K562 (cell line): ENCODE measurements around the gene MAPK8IP2. TPM values are rescaled to one million over a fixed set of nuclear protein-coding genes. Genes with fewer than 3 reads are reported as not detected.

ENCODE experiments used
- ATAC-seq: fragments of 200-7000 bp; cut with Tn5 transposase; 3 replicates; pipeline ENCODE4 v1.9.1; 2020; ENCODE audit warnings: moderate library complexity
- BruUV-seq: library from RNA; stranded (reverse); fragments of 400-500 nt; replicated peaks from 2 replicates; lab custom pipeline; 2021; lab: Mats Ljungman, UMichigan
- CTCF ChIA-PET: fragments of 300-600 bp; formaldehyde crosslinking; extraction: SDS; loops from one replicate; lab custom pipeline; 2021; ENCODE audit warnings: low intra/inter-chr PET ratio; lab: Yijun Ruan, JAX
- POLR2A ChIA-PET: fragments of 300-600, 350-650 bp; sonication (Branson Sonifier 250); formaldehyde crosslinking; extraction: SDS; loops from one replicate; lab custom pipeline; 2021; ENCODE audit warnings: antibody characterized with exemption, inconsistent platforms; lab: Yijun Ruan, JAX
- DNase-seq, 4 experiments: peaks; one replicate each; pipeline versions ENCODE4 v3.0.0 to v3.0.0-alpha.2; 2011 to 2018; ENCODE audit warnings: low spot score in 3 of 4, mixed read lengths in 3 of 4; ENCODE audit errors: extremely low read depth in 1 of 4
- FAIRE-seq: peaks from 2 replicates; lab custom pipeline; 2011; peaks lifted over from hg19 to GRCh38; lab: Jason Lieb, UNC
- H2AFZ ChIP-seq: 2 replicates; pipeline ENCODE4 v1.6.0; 2011; ENCODE audit warnings: low read depth, low read length, control low read depth, inconsistent platforms
- H3K27ac ChIP-seq: fragments of 200-600 bp; 3 replicates; pipeline ENCODE4 v1.8.0; 2011; ENCODE audit warnings: low read depth, mild to moderate bottlenecking, control low read depth, inconsistent platforms, low read length, moderate library complexity, mixed read lengths; ENCODE audit errors: extremely low read depth
- H3K27me3 ChIP-seq, 2 experiments: fragments of 300-600 bp in 1 of 2; 2 replicates in 1 of 2; 3 replicates in 1 of 2; pipeline versions ENCODE4 v1.6.0 to v1.8.0; 2011; ENCODE audit warnings: inconsistent platforms in 2 of 2, low read length in 2 of 2, mild to moderate bottlenecking in 1 of 2, mixed read lengths in 1 of 2, moderate library complexity in 1 of 2; ENCODE audit not compliant: control insufficient read depth in 2 of 2, insufficient read depth in 2 of 2
- H3K36me3 ChIP-seq: fragments of 300-600 bp; 3 replicates; pipeline ENCODE4 v1.8.0; 2011; ENCODE audit warnings: mild to moderate bottlenecking, low read length, inconsistent platforms; ENCODE audit not compliant: control insufficient read depth, insufficient read depth
- H3K4me1 ChIP-seq, 2 experiments: fragments of 200-600 bp in 1 of 2; replicated peaks in 1 of 2; 2 replicates in 1 of 2; 3 replicates in 1 of 2; pipeline versions ENCODE4 v1.5.1 to v1.8.0; 2011; ENCODE audit warnings: inconsistent platforms in 2 of 2, low read length in 2 of 2, mild to moderate bottlenecking in 1 of 2, mixed read lengths in 1 of 2, moderate library complexity in 1 of 2; ENCODE audit not compliant: control insufficient read depth in 2 of 2, insufficient read depth in 2 of 2
- H3K4me2 ChIP-seq: 2 replicates; pipeline ENCODE4 v1.6.1; 2011; ENCODE audit warnings: low read length, control low read depth, inconsistent platforms, mixed read lengths; ENCODE audit not compliant: insufficient read depth
- H3K4me3 ChIP-seq: fragments of 200-600 bp; sonication (generic), shearing (Covaris generic); 2 replicates; pipeline ENCODE4 v1.5.1; 2016; ENCODE audit warnings: control low read depth, inconsistent platforms
- H3K79me2 ChIP-seq: fragments of 200-600 bp; 3 replicates; pipeline ENCODE4 v1.8.0; 2011; ENCODE audit warnings: low read length, inconsistent platforms; ENCODE audit not compliant: control insufficient read depth, insufficient read depth
- H3K9ac ChIP-seq, 2 experiments: 2 replicates each; pipeline versions ENCODE4 v1.6.0 to v1.6.1; 2011; ENCODE audit warnings: low read depth in 2 of 2, low read length in 2 of 2, control low read depth in 1 of 2, inconsistent platforms in 1 of 2, mild to moderate bottlenecking in 1 of 2, mixed read lengths in 1 of 2; ENCODE audit not compliant: insufficient read depth in 1 of 2
- H3K9me1 ChIP-seq: one replicate; pipeline ENCODE4 v1.6.0; 2011; ENCODE audit warnings: inconsistent platforms, mild to moderate bottlenecking, low read length, moderate library complexity; ENCODE audit not compliant: control insufficient read depth, insufficient read depth
- H3K9me3 ChIP-seq: replicated peaks from 2 replicates; pipeline ENCODE4 v1.5.1; 2011; ENCODE audit warnings: low read depth, low read length, inconsistent platforms; ENCODE audit not compliant: control insufficient read depth, insufficient read depth
- H4K20me1 ChIP-seq: replicated peaks from 2 replicates; pipeline ENCODE4 v1.6.1; 2011; ENCODE audit warnings: low read length, inconsistent platforms, mixed read lengths; ENCODE audit not compliant: control insufficient read depth, insufficient read depth
- FUS ChIP-seq: fragments of 200-400 bp; formaldehyde crosslinking; optimal IDR thresholded peaks from 2 replicates; pipeline ENCODE3; 2017; ENCODE audit warnings: low read depth, low read length
- ZEB2 ChIP-seq: fragments of 450-650 bp; IDR thresholded peaks from 2 replicates; pipeline ENCODE4 v1.6.1; 2016
- WGBS: fragments of 100-300 bp; shearing (Covaris generic); methylation state at CpG from one replicate; pipeline ENCODE4 v1.1.6; 2016; ENCODE audit warnings: low coverage, mixed read lengths; ENCODE audit not compliant: insufficient coverage; ENCODE audit errors: missing lambda C conversion rate; 5-methylcytosine and 5-hydroxymethylcytosine counted together
- in situ Hi-C: fragments of 300-500 bp; cut with MboI; formaldehyde crosslinking; loops from 4 replicates; pipeline ENCODE4 v1.15.0; 2018; ENCODE audit warnings: inconsistent platforms, mixed read lengths
- intact Hi-C: fragments of 100-400 bp; cut with micrococcal nuclease; formaldehyde crosslinking; loops from 2 replicates; pipeline ENCODE4 v1.14.2; 2022
- polyA plus RNA-seq, 8 experiments: library from polyadenylated mRNA; depleted of rRNA in 4 of 8; stranded (reverse) in 5 of 8; unstranded in 3 of 8; fragments of >200 nt; fragmentation: Nextera tagmentation in 2 of 8; fragmentation: Illumina TruSeq in 1 of 8; extraction: Ambion mirVana in 2 of 8; extraction: Trizol in 1 of 8; gene quantifications; 2 replicates each; pipeline versions ENCODE4 v1.2.1 to v1.2.3, GENCODE V29; 2011 to 2014; ENCODE audit warnings: inconsistent platforms in 1 of 8, missing spikeins in 1 of 8
- total RNA-seq, 7 experiments: library from RNA; depleted of rRNA in 6 of 7; stranded (reverse); fragments of >200 nt in 6 of 7; fragmentation: Illumina TruSeq in 2 of 7; extraction: Trizol in 2 of 7; gene quantifications; 2 replicates each; pipeline versions ENCODE4 v1.2.1 to v1.2.3, GENCODE V29; 2011 to 2021; ENCODE audit warnings: low replicate concordance in 1 of 7

MAPK8IP2 gene
- total and polyA plus RNA-seq, 9 of the 15 experiments (the other 6 are each of a cell fraction or from before 2014, with no cell fraction given): 0.01 to 0.47 (median 0.07) TPM; not detected in 2

GRCh38 chr22:50561401-50562358, 38.9 kb upstream of the MAPK8IP2 start:
- BruUV-seq: no TSS peak
- Histone ChIP-seq H4K20me1 (no peaks in the 10 kb centered on the region), H3K36me3 (no peaks in the 10 kb centered on the region), H3K9me3 (no peaks in the 10 kb centered on the region), H3K9me1 (no peaks in the 10 kb centered on the region), H3K4me1 (peaks cover 0 to 13% of the 10 kb centered on the region in 2 experiments; a peak in 2 of 5 replicates), H3K4me3 (no peak overlapping the region), H3K79me2 (no peaks in the 10 kb centered on the region), H3K27ac (no peak overlapping the region), H3K4me2 (no peak overlapping the region), H2AFZ (no peak overlapping the region), H3K9ac (no peak overlapping the region), H3K27me3 (no peaks in the 10 kb centered on the region)
- TF ChIP-seq FUS (no peak), ZEB2 (0 out of 2 replicates have a peak, but pooled peaks have one; percentile 20)
- DNase-seq: no peak
- FAIRE-seq: no peak
- WGBS: 64% methylated on average over 7 of the region's 34 CpGs
- ATAC-seq: no peak
- ChIA-PET POLR2A (no interaction called here), CTCF (no interaction called here)
- intact Hi-C loops: loop anchor here (5.0 kb wide), 1 partner anchor 34 kb away; the partner anchor contains the start of gene SCO2
- in situ Hi-C loops: no loop called here
